Inferior parietal cortex (tissue), 1 donor: Measurements from ENCODE around the gene TBX4.
"Not testable (repeated sequence)": the region's sequence is repeated elsewhere in the genome, so short reads cannot be mapped to it uniquely, and the experiment has no call there.

Experiments used
- DNase-seq: peaks from one replicate; pipeline ENCODE4 v3.0.0-alpha.2; 2016; ENCODE audit errors: extremely low spot score

The TBX4 gene

DNA sequence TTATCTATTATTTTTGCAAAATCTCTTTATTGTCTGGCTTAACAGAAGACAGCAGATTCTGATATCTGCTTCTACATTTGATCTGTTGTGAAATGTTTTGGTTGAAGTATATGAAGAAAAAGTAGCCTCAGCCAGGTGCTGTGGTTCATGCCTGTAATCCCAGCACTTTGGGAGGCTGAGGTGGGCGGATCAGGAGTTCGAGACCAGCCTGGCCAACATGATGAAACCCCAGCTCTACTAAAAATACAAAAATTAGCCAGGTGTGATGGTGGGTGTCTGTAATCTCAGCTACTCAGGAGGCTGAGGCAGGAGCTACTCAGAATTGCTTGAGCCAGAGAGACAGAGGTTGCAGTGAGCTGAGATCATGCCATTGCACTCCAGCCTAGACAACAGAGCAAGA lies 75.2 kb downstream of the TBX4 start:
- DNase-seq = not testable (repeated sequence)

DNA sequence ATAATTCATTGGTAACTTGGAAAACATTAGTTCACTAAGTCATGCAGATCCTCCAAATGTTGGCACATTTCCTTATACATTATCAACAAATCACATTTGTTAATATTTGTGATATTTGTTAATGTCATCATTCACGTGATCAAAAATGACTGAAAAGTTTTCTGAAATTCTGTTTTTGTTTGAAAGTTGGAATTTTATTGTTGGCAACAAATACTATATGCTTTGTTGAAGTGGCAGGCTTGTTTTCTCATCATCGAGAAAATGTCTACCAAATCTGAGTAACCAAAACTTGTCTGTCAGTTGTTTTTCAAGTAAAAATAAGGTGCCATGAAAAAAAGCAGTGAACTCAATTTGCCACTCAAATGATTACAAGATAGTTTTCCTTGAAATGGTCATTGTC lies 75.9 kb downstream of the TBX4 start:
- DNase-seq = no peak

DNA sequence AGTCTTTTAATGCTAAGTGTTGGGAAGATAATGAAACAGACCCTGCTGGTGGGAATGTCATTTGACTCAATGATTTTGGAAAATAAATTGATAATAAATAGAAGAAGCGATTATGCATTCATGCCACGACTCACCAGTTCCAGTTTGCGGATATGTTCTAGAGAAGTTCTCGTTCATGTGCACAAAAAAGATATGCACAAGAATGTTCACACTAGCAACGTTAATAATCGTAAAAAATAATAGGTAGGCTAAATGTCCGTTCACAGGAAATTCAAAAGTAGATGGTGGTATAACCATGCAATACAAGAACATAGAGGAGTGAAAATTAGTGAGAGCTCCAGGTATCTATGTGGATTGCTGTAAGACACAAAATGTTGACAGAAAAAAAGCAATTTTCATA lies 79.0 kb downstream of the TBX4 start:
- no peak for DNase-seq

DNA sequence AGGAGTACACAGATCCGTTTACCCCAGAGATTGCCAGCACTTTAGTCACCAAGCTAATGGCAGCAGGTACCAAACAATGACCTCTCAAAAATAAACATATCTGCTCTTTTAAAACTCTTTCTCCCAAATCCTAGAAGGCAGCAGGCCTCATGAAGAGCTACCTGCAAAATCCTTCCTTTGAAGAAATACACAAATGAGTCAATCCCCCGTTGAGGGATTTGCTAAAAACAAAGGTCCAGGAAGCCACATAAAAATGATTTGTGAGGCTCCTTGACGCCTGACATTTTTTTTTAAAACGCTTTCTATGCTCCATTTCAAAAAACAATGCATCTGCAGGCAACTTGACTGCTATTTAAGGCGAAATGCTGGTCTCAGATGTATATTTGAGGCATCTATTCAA lies 80.6 kb downstream of the TBX4 start:
- DNase-seq = no peak

DNA sequence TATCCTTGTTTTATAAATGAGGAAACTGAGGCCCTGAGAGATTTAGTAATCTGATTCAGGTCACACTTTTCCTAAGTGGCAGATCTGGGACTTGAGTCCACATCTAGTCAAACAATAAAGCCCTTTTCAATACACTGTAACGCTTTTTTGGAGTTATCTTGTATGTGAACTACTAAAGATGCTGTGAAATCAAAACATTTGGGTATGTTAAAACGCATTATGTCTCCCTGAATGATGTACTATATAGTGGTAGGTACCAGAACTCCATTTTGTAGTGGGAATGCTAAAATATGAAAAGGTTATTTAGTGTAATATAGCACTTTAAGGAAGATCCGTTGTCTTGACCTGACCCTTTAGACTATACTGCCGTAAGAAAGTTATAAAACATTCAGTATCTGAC lies 81.6 kb downstream of the TBX4 start:
- no peak for DNase-seq

DNA sequence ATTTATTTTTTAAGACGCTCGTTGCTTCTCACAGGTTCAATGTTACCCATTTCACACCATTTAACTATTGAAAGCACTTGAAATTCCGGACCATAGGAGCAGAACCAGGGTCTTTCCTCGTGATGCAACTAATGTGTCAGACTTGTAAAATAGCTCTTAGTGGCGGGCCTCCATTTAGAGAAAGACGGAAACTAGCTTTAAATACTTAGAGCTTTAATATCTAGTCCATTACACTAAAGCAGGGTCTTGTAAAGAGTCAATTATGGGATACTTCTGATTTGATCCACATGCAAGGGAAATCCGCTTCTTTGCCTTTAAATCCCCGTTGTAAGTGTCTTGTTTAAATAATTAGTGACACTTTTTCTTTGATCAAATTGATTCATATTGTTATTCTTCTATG lies 82.2 kb downstream of the TBX4 start:
- no peak for DNase-seq
